Brain microvascular endothelial cell (primary cell): ENCODE measurements around the gene PPY.
A peak's percentile ranks its signal among the peaks of the same experiment; 100 is the strongest.
"Not testable (repeated sequence)": the region's sequence is repeated elsewhere in the genome, so short reads cannot be mapped to it uniquely, and the experiment has no call there.

ENCODE experiments used
- DNase-seq: peaks from one replicate; pipeline ENCODE4 v3.0.0-alpha.2; 2020
- H3K27ac ChIP-seq: fragments of 250-450 bp; sonication (Bioruptor Pico); 2 replicates; pipeline ENCODE4 v1.5.1; 2020; ENCODE audit warnings: mild to moderate bottlenecking, moderate library complexity
- H3K27me3 ChIP-seq: fragments of 250-450 bp; sonication (Bioruptor Pico); replicated peaks from 2 replicates; pipeline ENCODE4 v1.5.1; 2020; ENCODE audit warnings: mild to moderate bottlenecking
- H3K36me3 ChIP-seq: fragments of 250-450 bp; sonication (Bioruptor Pico); replicated peaks from 2 replicates; pipeline ENCODE4 v1.5.1; 2020; ENCODE audit warnings: mild to moderate bottlenecking
- H3K4me3 ChIP-seq: 2 replicates; pipeline ENCODE4 v1.5.1; 2011; ENCODE audit warnings: low read depth, mild to moderate bottlenecking, control low read depth, low read length, moderate library complexity
- in situ Hi-C: cut with HindIII; loops from 2 replicates; pipeline ENCODE4 v1.10.0; 2017; ENCODE audit warnings: low sequenced_read_pairs, low pct_ligation_motif_present
- TF ChIP-seq, protein P1 (sequence below): IDR thresholded peaks from 2 replicates; pipeline ENCODE4 v1.5.1; 2011; ENCODE audit warnings: low read depth, mild to moderate bottlenecking, moderate library complexity, low read length, control low read depth, inconsistent platforms; ENCODE audit errors: missing control alignments

Gene PPY

DNA sequence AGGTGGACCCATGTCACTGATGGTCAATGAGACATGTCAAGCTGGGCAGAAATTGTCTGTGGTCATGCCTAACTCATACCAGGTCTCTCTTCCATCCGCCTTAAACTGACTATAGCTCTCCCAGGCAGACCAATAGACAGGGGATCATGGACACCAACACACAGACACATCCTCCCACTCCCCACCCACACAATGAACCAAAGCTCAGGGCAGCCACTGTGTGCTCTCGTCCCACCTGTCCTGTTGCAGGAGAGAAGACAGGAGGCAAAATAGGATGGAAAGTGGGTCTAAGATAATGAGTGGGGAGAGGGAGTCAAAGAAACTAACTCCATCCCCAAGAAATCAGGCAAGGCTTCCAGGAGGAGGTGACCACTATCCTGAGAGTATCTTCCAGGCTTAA lies 8.3 kb upstream of the PPY start:
- Histone ChIP-seq H3K27ac (no peak overlapping the region), H3K4me3 (no peak overlapping the region), H3K36me3 (no peaks in the 10 kb centered on the region), H3K27me3 (peaks cover 37% of the 10 kb centered on the region)
- TF ChIP-seq, protein P1, sequence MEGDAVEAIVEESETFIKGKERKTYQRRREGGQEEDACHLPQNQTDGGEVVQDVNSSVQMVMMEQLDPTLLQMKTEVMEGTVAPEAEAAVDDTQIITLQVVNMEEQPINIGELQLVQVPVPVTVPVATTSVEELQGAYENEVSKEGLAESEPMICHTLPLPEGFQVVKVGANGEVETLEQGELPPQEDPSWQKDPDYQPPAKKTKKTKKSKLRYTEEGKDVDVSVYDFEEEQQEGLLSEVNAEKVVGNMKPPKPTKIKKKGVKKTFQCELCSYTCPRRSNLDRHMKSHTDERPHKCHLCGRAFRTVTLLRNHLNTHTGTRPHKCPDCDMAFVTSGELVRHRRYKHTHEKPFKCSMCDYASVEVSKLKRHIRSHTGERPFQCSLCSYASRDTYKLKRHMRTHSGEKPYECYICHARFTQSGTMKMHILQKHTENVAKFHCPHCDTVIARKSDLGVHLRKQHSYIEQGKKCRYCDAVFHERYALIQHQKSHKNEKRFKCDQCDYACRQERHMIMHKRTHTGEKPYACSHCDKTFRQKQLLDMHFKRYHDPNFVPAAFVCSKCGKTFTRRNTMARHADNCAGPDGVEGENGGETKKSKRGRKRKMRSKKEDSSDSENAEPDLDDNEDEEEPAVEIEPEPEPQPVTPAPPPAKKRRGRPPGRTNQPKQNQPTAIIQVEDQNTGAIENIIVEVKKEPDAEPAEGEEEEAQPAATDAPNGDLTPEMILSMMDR = no peak
- DNase-seq = no peak
- in situ Hi-C loops = no loop called here

- TF ChIP-seq, protein P1 = peak; percentile 22
- Histone ChIP-seq H3K27ac (no peak overlapping the region), H3K27me3 (peaks cover 37% of the 10 kb centered on the region), H3K36me3 (no peaks in the 10 kb centered on the region), H3K4me3 (no peak overlapping the region)
- in situ Hi-C loops = no loop called here
- DNase-seq = no peak
These were observed 7.5 kb upstream of the PPY start for GRCh38 chr17:43949781-43950180.

DNA sequence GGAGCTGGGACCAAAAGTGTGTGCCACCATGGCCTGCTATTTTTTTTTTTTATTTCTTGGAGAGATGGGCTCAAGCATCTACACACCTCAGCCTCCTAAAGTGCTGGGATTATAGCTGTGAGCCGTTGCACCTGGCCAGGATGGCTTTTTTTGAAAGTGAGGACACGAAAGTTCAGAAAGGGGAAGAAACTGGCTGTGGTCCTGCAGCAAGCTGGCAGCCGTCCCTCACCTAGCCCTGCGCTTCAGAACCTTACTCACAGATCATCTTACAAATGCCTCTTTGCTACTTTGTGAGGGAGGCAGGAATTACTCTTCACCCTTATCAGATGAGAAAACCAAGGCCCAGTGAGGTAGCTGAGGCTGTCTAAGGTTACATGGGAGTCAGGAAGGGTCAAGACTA lies 4.5 kb upstream of the PPY start:
- H3K27me3 ChIP-seq = peaks cover 11% of the 10 kb centered on the region
- TF ChIP-seq, protein P1 = no peak
- no peak for DNase-seq
- H3K27ac ChIP-seq = no peak overlapping the region
- no peak overlapping the region for H3K4me3 ChIP-seq
- no peaks in the 10 kb centered on the region for H3K36me3 ChIP-seq
- in situ Hi-C loops = no loop called here

DNA sequence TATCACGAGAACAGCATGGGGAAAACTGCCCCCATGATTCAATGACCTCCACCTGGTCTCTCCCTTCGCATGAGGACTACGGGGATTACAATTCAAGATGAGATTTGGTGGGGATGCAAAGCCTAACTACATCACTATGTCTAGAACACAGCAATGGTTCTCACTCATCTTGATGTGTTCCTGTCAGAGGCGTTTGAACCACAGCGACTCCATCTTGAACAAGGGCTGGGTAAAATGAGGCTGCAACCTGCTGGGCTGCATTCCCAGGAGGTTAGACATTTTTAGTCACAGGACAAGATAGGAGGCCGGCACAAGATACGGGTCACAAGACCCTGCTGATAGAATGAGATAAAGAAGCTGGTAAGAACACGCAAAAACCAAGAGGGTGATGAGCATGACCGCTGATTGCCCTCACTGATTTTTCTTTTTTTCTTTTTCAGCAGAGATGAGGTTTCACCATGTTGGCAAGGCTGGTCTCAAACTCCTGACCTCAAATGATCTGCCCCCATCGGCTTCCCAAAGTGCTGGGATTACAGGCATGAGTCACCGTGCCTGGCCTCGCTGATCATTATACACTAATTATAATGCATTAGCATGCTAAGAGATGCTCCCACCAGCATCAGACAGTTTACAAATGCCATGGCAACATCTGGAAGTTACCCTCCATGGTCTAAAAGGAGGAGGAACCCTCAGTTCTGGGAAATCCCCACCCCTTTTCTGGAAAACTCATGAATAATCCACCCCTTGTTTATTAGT lies 3.0 kb upstream of the PPY start:
- no peaks in the 10 kb centered on the region for H3K27me3 ChIP-seq
- in situ Hi-C loops = no loop called here
- no peak overlapping the region for H3K27ac ChIP-seq
- H3K4me3 ChIP-seq = no peak overlapping the region
- no peak for DNase-seq
- TF ChIP-seq, protein P1 = no peak
- H3K36me3 ChIP-seq = no peaks in the 10 kb centered on the region

DNA sequence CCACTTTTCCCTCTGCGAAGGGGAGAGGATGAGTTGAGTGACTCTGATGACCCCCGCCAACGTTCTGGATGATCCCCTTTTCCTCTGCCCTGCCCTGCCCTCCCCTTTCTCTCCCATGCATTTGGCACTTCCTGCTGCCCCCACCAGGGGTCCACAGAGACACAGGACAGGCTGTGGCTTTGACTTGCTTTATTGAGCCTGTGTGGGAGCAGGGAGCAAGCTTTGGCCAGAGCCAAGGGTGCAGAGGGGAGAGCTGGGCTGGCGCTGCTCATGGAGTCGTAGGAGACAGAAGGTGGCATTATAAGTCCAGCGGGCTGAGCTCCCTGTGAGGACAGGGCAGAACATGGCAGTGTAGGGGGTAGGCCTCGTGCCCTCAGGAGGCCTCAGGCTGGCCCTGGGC lies 1.6 kb downstream of the PPY start:
- Histone ChIP-seq H3K27ac (no peak overlapping the region), H3K36me3 (no peaks in the 10 kb centered on the region), H3K27me3 (no peaks in the 10 kb centered on the region), H3K4me3 (no peak overlapping the region)
- TF ChIP-seq, protein P1 = peak; percentile 88
- in situ Hi-C loops = no loop called here
- DNase-seq = peak; percentile 44

DNA sequence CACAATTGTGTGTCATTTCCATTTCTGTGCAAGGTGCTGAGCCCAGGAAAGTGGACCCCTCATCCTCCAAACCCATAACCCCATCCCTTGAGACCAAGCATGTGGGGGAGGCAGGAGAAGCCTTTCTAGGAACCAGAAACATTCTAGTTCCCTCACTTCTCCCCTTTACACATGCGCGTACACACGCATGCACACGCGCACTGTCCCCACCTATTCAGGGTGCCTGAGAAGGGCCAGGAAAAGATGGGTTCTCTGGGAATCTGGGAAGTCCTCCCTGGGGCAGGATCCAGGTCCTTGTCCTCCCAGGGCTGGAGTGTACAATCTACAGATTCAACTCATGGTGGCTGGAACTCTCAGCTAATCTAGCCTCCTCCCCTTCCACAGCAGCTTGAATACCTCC lies 2.4 kb downstream of the PPY start:
- H3K36me3 ChIP-seq = no peaks in the 10 kb centered on the region
- in situ Hi-C loops = no loop called here
- H3K27me3 ChIP-seq = no peaks in the 10 kb centered on the region
- DNase-seq = no peak
- TF ChIP-seq, protein P1 = no peak
- H3K27ac ChIP-seq = no peak overlapping the region
- no peak overlapping the region for H3K4me3 ChIP-seq

DNA sequence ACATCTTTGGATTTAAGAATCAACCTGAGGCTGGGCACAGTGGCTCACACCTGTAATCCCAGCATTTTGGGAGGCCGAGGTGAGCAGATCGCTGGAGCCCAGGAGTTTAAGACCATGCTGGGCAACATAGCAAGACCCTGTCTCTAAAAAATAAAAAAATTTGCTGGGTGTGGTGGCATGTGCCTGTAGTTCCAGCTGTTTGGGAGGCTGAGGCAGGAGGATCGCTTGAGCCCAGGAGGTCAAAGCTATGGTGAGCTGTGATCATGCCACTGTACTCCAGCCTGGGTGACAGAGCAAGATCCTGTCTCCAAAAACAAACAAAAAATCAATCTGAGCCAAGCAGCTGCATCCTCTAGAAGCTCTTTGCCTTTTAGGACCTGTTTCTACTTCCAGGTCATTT lies 2.8 kb downstream of the PPY start:
- DNase-seq, H3K27ac ChIP-seq, H3K4me3 ChIP-seq, in situ Hi-C loops, H3K36me3 ChIP-seq, H3K27me3 ChIP-seq: not testable (repeated sequence)
